Peyer's patch (tissue), 4 donors: Measurements from ENCODE around the gene TECR. TPM values are rescaled to one million over a fixed set of nuclear protein-coding genes. Genes with fewer than 3 reads are reported as not detected.
A peak's percentile ranks its signal among the peaks of the same experiment; 100 is the strongest.

Source experiments
- DNase-seq, 3 donors: peaks; one replicate each; pipeline ENCODE4 v3.0.0-alpha.2; 2017 to 2019
- H3K27ac ChIP-seq, 4 donors: fragments of 200-600 bp; sonication (generic); one replicate each; pipeline ENCODE4 v1.5.1; 2016 to 2019
- H3K27me3 ChIP-seq, 2 donors: fragments of 200-600 bp; sonication (generic); one replicate each; pipeline ENCODE4 v1.5.1; 2019
- H3K36me3 ChIP-seq, 3 donors: fragments of 200-600 bp; sonication (generic); one replicate each; pipeline ENCODE4 v1.5.1; 2016 to 2019
- H3K4me1 ChIP-seq, 4 donors: fragments of 200-600 bp; sonication (generic); one replicate each; pipeline ENCODE4 v1.5.1; 2016 to 2019
- H3K4me3 ChIP-seq, 4 donors: fragments of 200-600 bp; sonication (generic); 1 replicate in 3 of 4; 2 replicates in 1 of 4; pipeline ENCODE4 v1.5.1; 2016 to 2019; ENCODE audit warnings: mild to moderate bottlenecking in 1 of 4
- H3K9me3 ChIP-seq, 4 donors: fragments of 200-600 bp; sonication (generic); one replicate each; pipeline ENCODE4 v1.5.1; 2016 to 2019; ENCODE audit warnings: mild to moderate bottlenecking in 1 of 4
- POLR2A ChIP-seq, 2 donors: fragments of 450-650 bp; IDR thresholded peaks; one replicate each; pipeline ENCODE4 v1.5.1; 2017; ENCODE audit warnings: antibody characterized with exemption in 2 of 2, mild to moderate bottlenecking in 2 of 2, moderate library complexity in 2 of 2
- total RNA-seq, 4 donors: library from RNA; depleted of rRNA; stranded (reverse); fragments of >200 nt; gene quantifications; one replicate each; pipeline ENCODE4 v1.1.0, GENCODE V29; 2016
- TF ChIP-seq, protein P1 (sequence below), 6 experiments: fragments of 450-650 bp in 4 of 6; fragments of 200-600 bp in 2 of 6; sonication (generic) in 1 of 6; IDR thresholded peaks; one replicate each; pipeline ENCODE4 v1.5.1; 2017 to 2019; ENCODE audit warnings: antibody characterized with exemption in 6 of 6, mild to moderate bottlenecking in 3 of 6, moderate library complexity in 1 of 6

Gene TECR
- total RNA-seq, 4 donors from 2014 or later, result 24.8 to 103 (median 78.7) TPM

DNA sequence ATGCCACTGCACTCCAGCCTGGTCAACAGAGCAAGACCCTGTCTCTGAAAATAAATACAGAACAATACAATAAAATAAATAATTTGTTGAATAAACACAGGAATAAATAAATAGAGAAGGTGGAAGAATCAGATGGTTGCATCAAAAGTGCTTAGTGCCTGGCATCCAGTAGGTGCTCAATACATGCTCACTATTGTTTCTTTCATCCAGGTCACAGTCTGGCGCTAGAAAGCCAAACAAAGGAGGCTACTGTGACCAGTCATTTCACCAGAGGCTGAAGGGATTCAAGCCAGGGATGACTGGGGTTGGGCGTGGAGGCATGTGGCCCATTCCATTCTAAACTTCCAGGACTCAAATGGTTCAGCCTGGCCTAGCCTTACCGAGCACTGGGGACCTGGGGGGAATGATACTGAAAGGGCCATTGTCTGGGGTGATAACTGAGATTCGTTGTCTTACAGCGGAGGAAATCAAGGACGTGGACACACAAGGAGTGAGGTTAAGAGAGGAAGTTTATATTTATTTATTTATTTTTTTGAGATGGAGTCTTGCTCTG, 46.1 kb downstream of the TECR start:
- no peaks in the 10 kb centered on the region for H3K9me3 ChIP-seq
- peak overlapping the region in 1 of 4 donors; percentile 71 for H3K27ac ChIP-seq
- no peaks in the 10 kb centered on the region for H3K27me3 ChIP-seq
- H3K4me1 ChIP-seq, result peaks cover 0 to 15% (median 13%) of the 10 kb centered on the region in 4 donors
- no peak for TF ChIP-seq POLR2A (IDR thresholded peaks at IDR 0.05)
- TF ChIP-seq, protein P1, sequence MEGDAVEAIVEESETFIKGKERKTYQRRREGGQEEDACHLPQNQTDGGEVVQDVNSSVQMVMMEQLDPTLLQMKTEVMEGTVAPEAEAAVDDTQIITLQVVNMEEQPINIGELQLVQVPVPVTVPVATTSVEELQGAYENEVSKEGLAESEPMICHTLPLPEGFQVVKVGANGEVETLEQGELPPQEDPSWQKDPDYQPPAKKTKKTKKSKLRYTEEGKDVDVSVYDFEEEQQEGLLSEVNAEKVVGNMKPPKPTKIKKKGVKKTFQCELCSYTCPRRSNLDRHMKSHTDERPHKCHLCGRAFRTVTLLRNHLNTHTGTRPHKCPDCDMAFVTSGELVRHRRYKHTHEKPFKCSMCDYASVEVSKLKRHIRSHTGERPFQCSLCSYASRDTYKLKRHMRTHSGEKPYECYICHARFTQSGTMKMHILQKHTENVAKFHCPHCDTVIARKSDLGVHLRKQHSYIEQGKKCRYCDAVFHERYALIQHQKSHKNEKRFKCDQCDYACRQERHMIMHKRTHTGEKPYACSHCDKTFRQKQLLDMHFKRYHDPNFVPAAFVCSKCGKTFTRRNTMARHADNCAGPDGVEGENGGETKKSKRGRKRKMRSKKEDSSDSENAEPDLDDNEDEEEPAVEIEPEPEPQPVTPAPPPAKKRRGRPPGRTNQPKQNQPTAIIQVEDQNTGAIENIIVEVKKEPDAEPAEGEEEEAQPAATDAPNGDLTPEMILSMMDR (IDR thresholded peaks at IDR 0.05), result no peak
- no peak overlapping the region for H3K4me3 ChIP-seq
- H3K36me3 ChIP-seq, result no peaks in the 10 kb centered on the region
- no peak for DNase-seq

DNA sequence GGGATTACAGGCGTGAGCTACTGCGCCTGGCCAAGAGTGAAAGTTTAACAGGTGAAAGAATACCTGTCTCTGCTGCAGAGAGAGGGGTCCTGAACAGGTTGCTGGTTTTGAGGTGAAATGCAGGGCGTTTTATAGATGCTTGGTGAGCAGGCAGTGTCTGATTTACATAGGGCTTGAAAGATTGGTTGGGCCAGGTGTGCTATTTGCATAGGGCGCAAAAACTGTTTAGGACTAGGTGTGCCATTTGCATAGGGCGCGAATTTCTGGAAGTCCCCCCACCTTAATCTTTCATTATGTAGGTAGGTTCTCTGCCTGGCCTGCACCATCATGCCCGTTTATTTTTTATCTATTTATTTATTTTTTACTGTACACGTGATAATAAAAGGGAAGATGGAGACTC, 47.0 kb downstream of the TECR start:
- no peak overlapping the region for H3K27ac ChIP-seq

DNA sequence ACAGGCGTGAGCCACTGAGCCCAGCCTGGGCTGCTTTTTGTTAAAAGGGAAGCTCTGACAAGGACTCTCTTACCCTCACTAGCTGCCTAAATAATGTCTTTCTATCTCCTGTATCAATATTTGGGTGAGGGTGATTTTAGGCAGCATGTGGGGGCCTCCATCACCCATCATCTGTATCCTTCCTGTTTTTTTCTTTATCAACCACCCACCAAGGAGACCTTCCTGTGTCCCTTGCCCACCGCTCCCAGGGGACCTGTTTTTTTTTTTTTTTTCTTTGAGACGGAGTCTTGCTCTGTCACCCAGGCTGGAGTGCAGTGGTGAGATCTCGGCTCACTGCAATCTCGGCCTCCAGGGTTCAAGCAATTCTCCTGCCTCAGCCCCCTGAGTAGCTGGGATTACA, 47.9 kb downstream of the TECR start:
- DNase-seq, result no peak
- Histone ChIP-seq H3K4me3 (no peak overlapping the region), H3K4me1 (peaks cover 0 to 8% (median 6%) of the 10 kb centered on the region in 4 donors), H3K9me3 (no peaks in the 10 kb centered on the region), H3K36me3 (no peaks in the 10 kb centered on the region), H3K27ac (peak overlapping the region in 1 of 4 donors; percentile 69), H3K27me3 (no peaks in the 10 kb centered on the region)
- TF ChIP-seq, protein P1 (IDR thresholded peaks at IDR 0.05), result no peak
- TF ChIP-seq POLR2A (IDR thresholded peaks at IDR 0.05), result no peak

More for the DNA sequence above, 47.0 kb downstream of the TECR start:
- DNase-seq, result no peak
- peaks cover 0 to 8% (median 6%) of the 10 kb centered on the region in 4 donors for H3K4me1 ChIP-seq
- no peaks in the 10 kb centered on the region for H3K27me3 ChIP-seq
- H3K36me3 ChIP-seq, result no peaks in the 10 kb centered on the region
- H3K9me3 ChIP-seq, result no peaks in the 10 kb centered on the region
- H3K4me3 ChIP-seq, result no peak overlapping the region
- TF ChIP-seq, protein P1 (IDR thresholded peaks at IDR 0.05), result no peak
- no peak for TF ChIP-seq POLR2A (IDR thresholded peaks at IDR 0.05)

DNA sequence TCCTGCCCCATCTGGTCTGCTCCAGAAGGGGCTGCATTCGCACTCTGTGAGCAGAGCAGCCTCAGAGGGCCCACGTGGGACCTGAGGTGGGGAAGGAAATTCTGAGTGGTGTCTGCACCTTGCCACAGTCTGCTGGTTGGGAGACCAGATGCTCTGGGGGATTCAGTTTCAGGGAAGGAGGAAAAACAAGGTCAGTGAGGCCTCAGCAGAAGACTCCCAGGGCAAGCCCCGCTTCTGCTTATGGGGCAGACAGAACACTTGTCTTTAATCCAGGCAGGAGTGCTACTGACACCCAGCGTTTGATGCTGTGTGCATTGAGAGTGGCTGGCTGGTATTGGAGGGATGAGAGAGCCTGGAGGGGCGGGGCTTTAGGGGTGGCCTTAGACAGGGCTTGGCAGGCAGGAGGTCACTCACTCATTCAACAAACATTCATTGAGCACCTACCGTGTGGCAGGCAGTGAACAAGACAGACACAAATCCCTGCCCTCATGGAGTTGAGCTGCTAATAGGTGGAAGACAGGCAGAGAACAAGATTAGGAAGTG, 48.6 kb downstream of the TECR start:
- Histone ChIP-seq H3K4me1 (peaks cover 0 to 8% (median 6%) of the 10 kb centered on the region in 4 donors), H3K4me3 (no peak overlapping the region), H3K9me3 (no peaks in the 10 kb centered on the region), H3K36me3 (no peaks in the 10 kb centered on the region), H3K27me3 (no peaks in the 10 kb centered on the region), H3K27ac (peak overlapping the region in 1 of 4 donors; percentile 69)
- no peak for TF ChIP-seq POLR2A (IDR thresholded peaks at IDR 0.05)
- TF ChIP-seq, protein P1 (IDR thresholded peaks at IDR 0.05), result no peak
- peak in 1 of 3 donors; percentile 54 for DNase-seq

DNA sequence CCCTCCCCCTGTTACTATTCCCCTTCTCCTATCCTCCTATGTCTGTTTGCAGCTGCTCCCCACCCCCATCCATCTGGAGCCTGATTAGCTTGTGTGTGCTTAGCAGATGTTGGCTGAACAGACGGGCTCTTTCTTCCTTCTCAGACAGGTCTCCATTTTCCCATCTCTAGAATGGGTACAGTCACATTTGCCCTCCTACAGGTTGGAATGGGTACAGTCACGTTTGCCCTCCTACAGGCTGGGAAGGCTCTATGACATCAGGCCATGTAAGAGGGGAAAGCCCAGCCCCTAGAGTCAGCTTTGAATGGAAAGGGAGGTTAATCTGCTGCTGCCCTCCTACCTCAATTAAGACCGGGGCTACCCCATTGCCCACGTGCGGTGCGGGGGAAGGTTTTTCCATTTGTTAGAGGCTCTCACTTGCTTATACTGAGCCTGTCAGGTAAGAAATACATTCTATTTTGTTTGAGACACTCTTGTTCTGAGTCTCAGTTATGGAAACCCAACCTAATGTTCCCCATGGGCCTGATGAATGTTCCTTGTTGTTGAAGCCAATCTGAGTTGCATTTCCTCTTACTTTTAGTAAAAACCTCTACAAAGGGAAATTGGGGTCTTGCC, 51.3 kb downstream of the TECR start:
- H3K27me3 ChIP-seq, result no peaks in the 10 kb centered on the region
- no peak overlapping the region for H3K27ac ChIP-seq
- no peak overlapping the region for H3K4me3 ChIP-seq
- no peak for DNase-seq
- H3K9me3 ChIP-seq, result no peaks in the 10 kb centered on the region
- no peaks in the 10 kb centered on the region for H3K4me1 ChIP-seq
- no peaks in the 10 kb centered on the region for H3K36me3 ChIP-seq
- TF ChIP-seq POLR2A (IDR thresholded peaks at IDR 0.05), result no peak
- TF ChIP-seq, protein P1 (IDR thresholded peaks at IDR 0.05), result no peak
